K562 (cell line): ENCODE measurements around the gene PLEKHA8. TPM values are rescaled to one million over a fixed set of nuclear protein-coding genes. Genes with fewer than 3 reads are reported as not detected.
A peak's percentile ranks its signal among the peaks of the same experiment; 100 is the strongest.

Source experiments
- CAMTA2 ChIP-seq: fragments of 250-450 bp; sonication (Bioruptor Pico); conservative IDR thresholded peaks from 2 replicates; pipeline ENCODE4 v1.5.1; 2022
- DNMT1 ChIP-seq: fragments of 450-650 bp; IDR thresholded peaks from 2 replicates; pipeline ENCODE4 v1.6.1; 2016; ENCODE audit warnings: antibody characterized with exemption, mild to moderate bottlenecking
- FOXM1 ChIP-seq, 2 experiments: fragments of 450-650 bp in 1 of 2; sonication (generic) in 1 of 2; formaldehyde crosslinking in 1 of 2; IDR thresholded peaks; 2 replicates each; pipeline versions ENCODE4 v1.6.1 to v1.9.0; 2017 to 2022; ENCODE audit warnings: low read depth in 2 of 2, mild to moderate bottlenecking in 2 of 2, missing genetic modification reagents in 1 of 2, moderate library complexity in 1 of 2
- FOXO4 ChIP-seq: fragments of 450-650 bp; formaldehyde crosslinking; IDR thresholded peaks from 2 replicates; pipeline ENCODE4 v1.4.0; 2020; ENCODE audit warnings: mild to moderate bottlenecking, moderate library complexity
- HMBOX1 ChIP-seq: sonication (generic); IDR thresholded peaks from 2 replicates; pipeline ENCODE4 v1.6.1; 2016
- HNRNPLL ChIP-seq: fragments of 200-400 bp; formaldehyde crosslinking; IDR thresholded peaks from 2 replicates; pipeline ENCODE4 v1.6.1; 2017; ENCODE audit warnings: low read length, low read depth, mild to moderate bottlenecking; ENCODE audit not compliant: poor library complexity, severe bottlenecking
- IFI16 ChIP-seq: fragments of 250-450 bp; sonication (Bioruptor Pico); IDR thresholded peaks from 2 replicates; pipeline ENCODE4 v2.1.2; 2022; ENCODE audit warnings: mild to moderate bottlenecking, inconsistent platforms
- MCM3 ChIP-seq: fragments of 450-650 bp; IDR thresholded peaks from 2 replicates; pipeline ENCODE4 v1.6.1; 2016
- MCM7 ChIP-seq, 2 experiments: fragments of 450-650 bp; IDR thresholded peaks; 2 replicates each; pipeline ENCODE4 v1.6.1; 2016 to 2018
- NEUROD1 ChIP-seq: fragments of 150-350 bp; IDR thresholded peaks from 2 replicates; pipeline ENCODE4 v1.6.1; 2014; ENCODE audit warnings: borderline replicate concordance, low read length, low read depth; ENCODE audit not compliant: partially characterized antibody
- PCBP1 ChIP-seq: fragments of 200-400 bp; formaldehyde crosslinking; IDR thresholded peaks from 2 replicates; pipeline ENCODE4 v1.6.1; 2018; ENCODE audit warnings: mild to moderate bottlenecking, low read depth, low read length; ENCODE audit not compliant: poor library complexity, severe bottlenecking
- PHF21A ChIP-seq: fragments of 450-650 bp; IDR thresholded peaks from 2 replicates; pipeline ENCODE4 v1.6.1; 2017; ENCODE audit warnings: low read depth, borderline replicate concordance
- SMARCA5 ChIP-seq: fragments of 450-650 bp; IDR thresholded peaks from 2 replicates; pipeline ENCODE4 v1.6.1; 2016
- SMARCB1 ChIP-seq: IDR thresholded peaks from 2 replicates; pipeline ENCODE4 v1.6.1; 2011; ENCODE audit warnings: improper control_type of control experiment, low read depth; ENCODE audit not compliant: insufficient read length
- SRSF3 ChIP-seq: fragments of 200-400 bp; formaldehyde crosslinking; IDR thresholded peaks from 2 replicates; pipeline ENCODE4 v1.6.1; 2016; ENCODE audit warnings: mild to moderate bottlenecking, low read length, moderate library complexity; ENCODE audit not compliant: insufficient read depth
- SUPT5H ChIP-seq: fragments of 450-650 bp; IDR thresholded peaks from 2 replicates; pipeline ENCODE4 v1.6.1; 2016
- TGIF2 ChIP-seq: sonication (generic); formaldehyde crosslinking; IDR thresholded peaks from 2 replicates; pipeline ENCODE4 v1.8.1; 2022; ENCODE audit warnings: mild to moderate bottlenecking, missing genetic modification reagents, moderate library complexity
- TRIM25 ChIP-seq: fragments of 450-650 bp; IDR thresholded peaks from 2 replicates; pipeline ENCODE4 v1.7.0; 2016; ENCODE audit warnings: borderline replicate concordance
- U2AF1 ChIP-seq: fragments of 200-400 bp; formaldehyde crosslinking; optimal IDR thresholded peaks from 2 replicates; pipeline ENCODE3; 2017; ENCODE audit warnings: mild to moderate bottlenecking, low read depth, low read length, moderate library complexity
- ZBTB33 ChIP-seq: sonication (generic); formaldehyde crosslinking; IDR thresholded peaks from 2 replicates; pipeline ENCODE4 v1.8.1; 2023; ENCODE audit warnings: mild to moderate bottlenecking, missing genetic modification reagents
- ZNF224 ChIP-seq: sonication (generic); formaldehyde crosslinking; IDR thresholded peaks from 2 replicates; pipeline ENCODE4 v1.8.0; 2022; ENCODE audit warnings: mild to moderate bottlenecking, missing genetic modification reagents
- ZNF384 ChIP-seq: IDR thresholded peaks from 2 replicates; pipeline ENCODE4 v1.6.1; 2012; ENCODE audit warnings: low read depth, low read length, improper control_type of control experiment
- ZNF644 ChIP-seq: fragments of 200-800 bp; sonication (Bioruptor generic); IDR thresholded peaks from 2 replicates; pipeline ENCODE4 v1.6.1; 2016; ENCODE audit warnings: low read depth, missing genetic modification characterization, missing compliant biosample characterization
- polyA plus RNA-seq, 8 experiments: library from polyadenylated mRNA; depleted of rRNA in 4 of 8; stranded (reverse) in 5 of 8; unstranded in 3 of 8; fragments of >200 nt; fragmentation: Nextera tagmentation in 2 of 8; fragmentation: Illumina TruSeq in 1 of 8; extraction: Ambion mirVana in 2 of 8; extraction: Trizol in 1 of 8; gene quantifications; 2 replicates each; pipeline versions ENCODE4 v1.2.1 to v1.2.3, GENCODE V29; 2011 to 2014; ENCODE audit warnings: inconsistent platforms in 1 of 8, missing spikeins in 1 of 8
- total RNA-seq, 7 experiments: library from RNA; depleted of rRNA in 6 of 7; stranded (reverse); fragments of >200 nt in 6 of 7; fragmentation: Illumina TruSeq in 2 of 7; extraction: Trizol in 2 of 7; gene quantifications; 2 replicates each; pipeline versions ENCODE4 v1.2.1 to v1.2.3, GENCODE V29; 2011 to 2021; ENCODE audit warnings: low replicate concordance in 1 of 7

Gene PLEKHA8
- total and polyA plus RNA-seq, 9 of the 15 experiments (the other 6 are each of a cell fraction or from before 2014, with no cell fraction given), result 3.2 to 16.3 (median 11.8) TPM

- TF ChIP-seq HNRNPLL (peak; percentile 50), SMARCA5 (no peak), ZNF384 (no peak), SUPT5H (peak; percentile 83), TRIM25 (no peak), IFI16 (CRISPR knock-in tag) (no peak), U2AF1 (no peak), ZNF644 (tag) (no peak), ZNF224 (CRISPR knock-in tag) (no peak), HMBOX1 (peak; percentile 20; the same call in 1 of the 2 replicates), SRSF3 (no peak), ZBTB33 (peak; percentile 33; the same call in 1 of the 2 replicates), PCBP1 (no peak), FOXM1 (IDR thresholded peaks at IDR 0.05; ENCODE audit: low read depth) (peak; percentile 99), FOXM1 (CRISPR knock-in tag; IDR thresholded peaks at IDR 0.05; ENCODE audit: low read depth) (no peak), PHF21A (no peak), CAMTA2 (CRISPR knock-in tag) (no peak), SMARCB1 (no peak), MCM7 (IDR thresholded peaks at IDR 0.05) (no peak), MCM3 (no peak), DNMT1 (no peak), TGIF2 (no peak), NEUROD1 (peak; percentile 99), FOXO4 (no peak)
These were observed 1.8 kb upstream of the PLEKHA8 start, which contains the start of gene FKBP14 (continued) for GRCh38 chr7:30026229-30027064.
